K562 (cell line): ENCODE data around the gene SPATS2L.

Experiments
- CC2D1A ChIP-seq: fragments of 450-650 bp; IDR thresholded peaks from 2 replicates; pipeline ENCODE4 v1.6.1; 2017; ENCODE audit warnings: mild to moderate bottlenecking
- CHD7 ChIP-seq: fragments of 200-600 bp; sonication (generic); IDR thresholded peaks from one replicate; pipeline ENCODE4 v1.6.1; 2012; ENCODE audit warnings: mild to moderate bottlenecking, low read depth, low read length, inconsistent platforms
- CTCF ChIP-seq, 3 experiments: IDR thresholded peaks in 2 of 3; conservative IDR thresholded peaks in 1 of 3; 2 replicates each; pipeline ENCODE4 v1.5.1; 2011 to 2012; ENCODE audit warnings: low read length in 3 of 3, mild to moderate bottlenecking in 3 of 3, control low read depth in 2 of 3, improper control_type of control experiment in 1 of 3, inconsistent platforms in 1 of 3, low read depth in 1 of 3, mixed read lengths in 1 of 3, moderate library complexity in 1 of 3; ENCODE audit not compliant: insufficient read depth in 2 of 3
- GTF2F1 ChIP-seq: IDR thresholded peaks from 2 replicates; pipeline ENCODE4 v1.6.1; 2011; ENCODE audit warnings: low read depth, low read length, improper control_type of control experiment
- HOMEZ ChIP-seq: fragments of 250-450 bp; sonication (Bioruptor Pico); IDR thresholded peaks from 2 replicates; pipeline ENCODE4 v1.4.0; 2020; ENCODE audit warnings: mild to moderate bottlenecking, moderate library complexity
- IFI16 ChIP-seq: fragments of 250-450 bp; sonication (Bioruptor Pico); IDR thresholded peaks from 2 replicates; pipeline ENCODE4 v2.1.2; 2022; ENCODE audit warnings: mild to moderate bottlenecking, inconsistent platforms
- MYBL2 ChIP-seq, 2 experiments: fragments of 450-650 bp in 1 of 2; sonication (generic) in 1 of 2; formaldehyde crosslinking in 1 of 2; IDR thresholded peaks; 2 replicates each; pipeline versions ENCODE4 v1.6.1 to v1.8.1; 2017 to 2022; ENCODE audit warnings: borderline replicate concordance in 1 of 2, inconsistent platforms in 1 of 2, low read depth in 1 of 2, mild to moderate bottlenecking in 1 of 2, missing genetic modification reagents in 1 of 2, moderate library complexity in 1 of 2
- POLR2A ChIP-seq: fragments of 450-650 bp; conservative IDR thresholded peaks from 2 replicates; pipeline ENCODE4 v1.6.1; 2016
- RCOR1 ChIP-seq, 2 experiments: IDR thresholded peaks; 2 replicates each; pipeline ENCODE4 v1.6.1; 2012; ENCODE audit warnings: low read depth in 2 of 2, low read length in 2 of 2, borderline replicate concordance in 1 of 2, improper control_type of control experiment in 1 of 2
- STAT5B ChIP-seq: fragments of 250-450 bp; sonication (Bioruptor Pico); IDR thresholded peaks from 2 replicates; pipeline ENCODE4 v1.8.0; 2021; ENCODE audit warnings: mild to moderate bottlenecking, inconsistent platforms
- ZBTB1 ChIP-seq: sonication (generic); formaldehyde crosslinking; IDR thresholded peaks from 2 replicates; pipeline ENCODE4 v1.8.1; 2023; ENCODE audit warnings: missing genetic modification reagents, low read depth, mild to moderate bottlenecking, borderline replicate concordance
- ZNF518B ChIP-seq: fragments of 250-450 bp; sonication (Bioruptor Pico); IDR thresholded peaks from 2 replicates; pipeline ENCODE4 v1.5.0; 2021; ENCODE audit warnings: mild to moderate bottlenecking, moderate library complexity
- ZNF561 ChIP-seq: fragments of 450-650 bp; formaldehyde crosslinking; conservative IDR thresholded peaks from 2 replicates; pipeline ENCODE4 v1.4.0; 2020; ENCODE audit warnings: mild to moderate bottlenecking, moderate library complexity
- ZNF780A ChIP-seq: fragments of 250-450 bp; sonication (Bioruptor Pico); IDR thresholded peaks from 2 replicates; pipeline ENCODE4 v1.5.0; 2021; ENCODE audit warnings: mild to moderate bottlenecking

GRCh38 chr2:200317975-200318374 is 11.5 kb downstream of the SPATS2L start:
- TF ChIP-seq MYBL2 (IDR thresholded peaks at IDR 0.05; ENCODE audit: low read depth) = no peak
- TF ChIP-seq MYBL2 (CRISPR knock-in tag; IDR thresholded peaks at IDR 0.05; ENCODE audit: borderline replicate concordance) = no peak
- TF ChIP-seq HOMEZ = no peak
- TF ChIP-seq POLR2A = no peak
- no peak for TF ChIP-seq ZNF518B
- TF ChIP-seq STAT5B (CRISPR knock-in tag) = no peak
- TF ChIP-seq CTCF (IDR thresholded peaks at IDR 0.05 in 2 of 3, conservative IDR thresholded peaks at IDR 0.05 in 1 of 3; ENCODE audit: insufficient read depth in 2 of 3, low read depth in 1 of 3, low read length in 3 of 3) = no peak
- no peak for TF ChIP-seq ZNF561
- TF ChIP-seq CC2D1A = no peak
- TF ChIP-seq GTF2F1 = no peak
- no peak for TF ChIP-seq ZNF780A (CRISPR knock-in tag)
- no peak for TF ChIP-seq IFI16
- TF ChIP-seq ZBTB1 (CRISPR knock-in tag) = no peak
- TF ChIP-seq CHD7 = no peak
- TF ChIP-seq RCOR1 (IDR thresholded peaks at IDR 0.05; ENCODE audit: borderline replicate concordance in 1 of 2, low read depth in 2 of 2, low read length in 2 of 2) = no peak
